Muscle layer of colon (tissue), 2 donors: ENCODE data around the gene TFF3.

Experiments
- H3K27ac ChIP-seq: one replicate; pipeline ENCODE4 v1.7.0; 2013; ENCODE audit warnings: low read depth, mild to moderate bottlenecking, low read length, moderate library complexity
- H3K27me3 ChIP-seq, 2 donors: one replicate each; pipeline ENCODE4 v1.7.0; 2013; ENCODE audit warnings: low read length in 2 of 2, mild to moderate bottlenecking in 2 of 2; ENCODE audit not compliant: insufficient read depth in 2 of 2, control insufficient read depth in 1 of 2
- H3K36me3 ChIP-seq: one replicate; pipeline ENCODE4 v1.7.0; 2013; ENCODE audit warnings: mild to moderate bottlenecking, low read length; ENCODE audit not compliant: insufficient read depth
- H3K4me1 ChIP-seq: one replicate; pipeline ENCODE4 v1.7.0; 2013; ENCODE audit warnings: mild to moderate bottlenecking, low read length; ENCODE audit not compliant: insufficient read depth
- H3K4me3 ChIP-seq, 2 donors: one replicate each; pipeline ENCODE4 v1.7.0; 2013; ENCODE audit warnings: low read length in 2 of 2, low read depth in 1 of 2, mild to moderate bottlenecking in 1 of 2, moderate library complexity in 1 of 2
- H3K9ac ChIP-seq: one replicate; pipeline ENCODE4 v1.7.0; 2013; ENCODE audit warnings: low read length
- H3K9me3 ChIP-seq: one replicate; pipeline ENCODE4 v1.7.0; 2013; ENCODE audit warnings: mild to moderate bottlenecking, low read length
- donor health status: abdominal sarcoma.
- donor health status: Adenocarcinoma of cecum.

The TFF3 gene

DNA sequence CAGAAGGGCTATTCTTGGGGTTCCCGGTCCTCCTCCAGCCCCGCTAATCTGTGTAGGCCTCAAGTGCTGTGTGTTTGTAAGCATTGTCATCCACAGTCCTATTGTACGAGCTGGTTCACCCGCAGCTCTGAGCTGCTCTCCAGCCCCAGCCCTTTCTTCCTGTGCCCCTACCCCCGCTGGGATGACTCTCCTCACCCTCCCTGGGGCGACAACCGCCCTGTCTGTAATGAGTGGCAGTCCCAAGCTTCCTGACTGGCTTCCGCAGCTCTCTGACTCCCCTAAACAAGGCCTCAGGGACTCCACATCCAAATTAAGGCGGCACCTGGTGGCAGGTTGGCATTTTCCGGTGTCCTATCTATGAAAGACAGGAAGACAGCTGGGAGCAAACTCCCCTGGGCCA, 45.8 kb downstream of the TFF3 start:
- Histone ChIP-seq H3K9ac (no peak overlapping the region), H3K27me3 (no peaks in the 10 kb centered on the region), H3K9me3 (no peaks in the 10 kb centered on the region), H3K4me3 (no peak overlapping the region), H3K4me1 (no peaks in the 10 kb centered on the region), H3K27ac (no peak overlapping the region), H3K36me3 (peaks cover 23% of the 10 kb centered on the region)

GRCh38 chr21:42266971-42267556, 48.1 kb downstream of the TFF3 start:
- no peak overlapping the region for H3K27ac ChIP-seq
- no peaks in the 10 kb centered on the region for H3K9me3 ChIP-seq
- no peak overlapping the region for H3K4me3 ChIP-seq
- no peaks in the 10 kb centered on the region for H3K27me3 ChIP-seq
- H3K9ac ChIP-seq, result no peak overlapping the region
- peaks cover 2% of the 10 kb centered on the region for H3K36me3 ChIP-seq
- peaks cover 15% of the 10 kb centered on the region for H3K4me1 ChIP-seq

DNA sequence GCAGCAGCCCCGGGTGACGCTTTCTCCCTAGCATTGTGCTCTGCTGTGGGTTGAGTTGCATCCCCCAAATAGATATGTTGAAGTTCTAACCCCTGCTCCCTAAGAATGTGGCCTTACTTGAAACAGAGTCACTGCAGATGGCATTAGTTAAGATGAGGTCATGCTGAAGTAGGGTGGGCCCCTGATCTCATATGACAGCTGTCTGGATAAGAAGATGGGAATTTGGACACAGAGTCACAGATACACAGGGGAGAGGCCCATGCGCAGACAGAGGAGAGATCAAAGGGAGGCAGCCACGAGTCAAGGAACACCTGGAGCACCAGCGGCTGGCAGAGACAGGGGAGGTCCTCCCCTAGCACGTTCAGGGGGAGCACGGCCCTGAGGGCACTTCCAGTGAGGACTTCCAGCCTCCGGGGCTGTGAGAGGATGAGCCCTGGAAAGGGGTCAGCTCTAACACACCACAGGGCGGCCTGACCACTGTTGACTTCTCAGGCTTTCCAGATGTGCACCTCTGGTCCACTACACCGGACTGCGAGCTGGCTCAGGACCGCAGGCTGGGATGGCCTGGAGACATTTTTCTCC, 49.9 kb downstream of the TFF3 start:
- Histone ChIP-seq H3K4me3 (no peak overlapping the region), H3K27me3 (no peaks in the 10 kb centered on the region), H3K9ac (no peak overlapping the region), H3K27ac (no peak overlapping the region), H3K9me3 (no peaks in the 10 kb centered on the region), H3K4me1 (peaks cover 25% of the 10 kb centered on the region), H3K36me3 (no peaks in the 10 kb centered on the region)

DNA sequence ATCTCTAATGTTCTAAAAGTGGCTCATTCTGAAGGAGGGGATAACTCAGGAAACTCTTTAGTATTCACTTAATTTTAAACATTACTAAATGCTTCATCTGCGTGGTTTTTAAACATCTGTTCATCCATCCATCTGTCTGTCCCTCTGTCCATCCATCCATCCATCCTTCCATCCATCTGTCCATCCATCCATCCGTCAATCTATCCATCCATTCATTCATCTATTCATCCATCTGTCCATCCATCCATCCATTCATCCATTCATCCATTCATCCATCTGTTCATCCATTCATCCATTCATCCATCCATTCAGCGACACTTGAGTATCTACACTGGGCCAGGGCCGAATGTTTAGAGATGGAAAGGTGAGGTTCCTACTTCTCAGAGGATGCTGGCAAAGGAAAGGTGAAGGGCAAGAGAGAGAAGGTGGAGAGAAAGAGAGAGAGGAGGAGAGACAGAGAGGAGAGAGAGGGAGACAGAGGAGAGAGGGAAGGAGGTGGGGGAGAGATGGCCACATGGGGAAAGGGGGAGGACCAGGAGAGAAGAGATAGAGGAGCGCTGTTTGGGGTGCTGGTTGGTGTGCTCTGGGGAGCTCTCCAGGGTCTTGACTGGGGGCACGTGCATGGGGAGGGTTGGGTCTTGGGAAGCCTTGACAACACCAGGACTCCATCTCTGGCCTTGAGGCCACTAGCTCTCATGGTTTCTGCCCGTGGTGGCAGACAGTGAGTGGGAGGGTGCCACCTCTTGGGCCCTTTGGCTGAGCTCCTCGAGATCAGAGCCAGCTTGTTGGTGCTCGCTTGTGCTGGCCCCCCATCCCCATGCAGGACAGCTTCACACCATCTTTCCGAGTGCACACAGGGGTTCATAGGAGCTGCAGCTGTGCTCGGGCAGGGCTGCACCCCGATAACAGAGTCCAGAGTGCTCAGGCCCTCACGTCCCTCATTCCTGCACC, 50.7 kb downstream of the TFF3 start:
- Histone ChIP-seq H3K4me1 (peaks cover 25% of the 10 kb centered on the region), H3K4me3 (no peak overlapping the region), H3K9me3 (no peaks in the 10 kb centered on the region), H3K36me3 (no peaks in the 10 kb centered on the region), H3K9ac (no peak overlapping the region), H3K27me3 (no peaks in the 10 kb centered on the region), H3K27ac (no peak overlapping the region)

GRCh38 chr21:42263591-42264131, 51.5 kb downstream of the TFF3 start:
- H3K27ac ChIP-seq, result no peak overlapping the region
- H3K4me1 ChIP-seq, result peaks cover 33% of the 10 kb centered on the region
- no peak overlapping the region for H3K4me3 ChIP-seq

GRCh38 chr21:42262831-42263231, 52.4 kb downstream of the TFF3 start:
- Histone ChIP-seq H3K36me3 (no peaks in the 10 kb centered on the region), H3K9ac (no peak overlapping the region), H3K27ac (no peak overlapping the region), H3K9me3 (no peaks in the 10 kb centered on the region), H3K27me3 (no peaks in the 10 kb centered on the region), H3K4me1 (peaks cover 40% of the 10 kb centered on the region), H3K4me3 (no peak overlapping the region)

More at GRCh38 chr21:42263591-42264131, 51.5 kb downstream of the TFF3 start:
- no peaks in the 10 kb centered on the region for H3K36me3 ChIP-seq
- H3K9me3 ChIP-seq, result no peaks in the 10 kb centered on the region
- no peak overlapping the region for H3K9ac ChIP-seq
- H3K27me3 ChIP-seq, result no peaks in the 10 kb centered on the region

- H3K36me3 ChIP-seq, result no peaks in the 10 kb centered on the region
- peak overlapping the region in 1 of 2 donors; percentile 3 for H3K4me3 ChIP-seq
- no peak overlapping the region for H3K9ac ChIP-seq
- no peak overlapping the region for H3K27ac ChIP-seq
- H3K9me3 ChIP-seq, result no peaks in the 10 kb centered on the region
- peaks cover 48% of the 10 kb centered on the region for H3K4me1 ChIP-seq
- H3K27me3 ChIP-seq, result no peaks in the 10 kb centered on the region
Measured at GRCh38 chr21:42261829-42262200, 53.4 kb downstream of the TFF3 start.
